Activated T-cell treated with anti-CD3 and anti-CD28 coated beads, Interleukin-2, amount 50 U/mL, for 24 hours (primary cell): ENCODE results near the gene MXRA8.
A peak's percentile ranks its signal among the peaks of the same experiment; 100 is the strongest.
"Not testable (repeated sequence)": the region's sequence is repeated elsewhere in the genome, so short reads cannot be mapped to it uniquely, and the experiment has no call there.

Experiments
- DNase-seq: peaks from one replicate; pipeline ENCODE4 v3.0.0-alpha.2; 2020
- H3K27ac Mint-ChIP-seq: 2 replicates; pipeline ENCODE4 v1.8.0; 2020; ENCODE audit warnings: mild to moderate bottlenecking, mixed read lengths
- H3K27me3 Mint-ChIP-seq: 2 replicates; pipeline ENCODE4 v1.8.0; 2020; ENCODE audit warnings: mixed read lengths
- H3K36me3 Mint-ChIP-seq: 2 replicates; pipeline ENCODE4 v1.8.0; 2020; ENCODE audit warnings: low read depth, mixed read lengths
- H3K4me1 Mint-ChIP-seq: 2 replicates; pipeline ENCODE4 v1.8.0; 2020; ENCODE audit warnings: low read depth, mixed read lengths
- H3K4me3 Mint-ChIP-seq: 2 replicates; pipeline ENCODE4 v1.8.0; 2020; ENCODE audit warnings: mild to moderate bottlenecking, moderate library complexity, mixed read lengths
- H3K9me3 Mint-ChIP-seq: 2 replicates; pipeline ENCODE4 v1.8.0; 2020; ENCODE audit warnings: mixed read lengths

Gene MXRA8

DNA sequence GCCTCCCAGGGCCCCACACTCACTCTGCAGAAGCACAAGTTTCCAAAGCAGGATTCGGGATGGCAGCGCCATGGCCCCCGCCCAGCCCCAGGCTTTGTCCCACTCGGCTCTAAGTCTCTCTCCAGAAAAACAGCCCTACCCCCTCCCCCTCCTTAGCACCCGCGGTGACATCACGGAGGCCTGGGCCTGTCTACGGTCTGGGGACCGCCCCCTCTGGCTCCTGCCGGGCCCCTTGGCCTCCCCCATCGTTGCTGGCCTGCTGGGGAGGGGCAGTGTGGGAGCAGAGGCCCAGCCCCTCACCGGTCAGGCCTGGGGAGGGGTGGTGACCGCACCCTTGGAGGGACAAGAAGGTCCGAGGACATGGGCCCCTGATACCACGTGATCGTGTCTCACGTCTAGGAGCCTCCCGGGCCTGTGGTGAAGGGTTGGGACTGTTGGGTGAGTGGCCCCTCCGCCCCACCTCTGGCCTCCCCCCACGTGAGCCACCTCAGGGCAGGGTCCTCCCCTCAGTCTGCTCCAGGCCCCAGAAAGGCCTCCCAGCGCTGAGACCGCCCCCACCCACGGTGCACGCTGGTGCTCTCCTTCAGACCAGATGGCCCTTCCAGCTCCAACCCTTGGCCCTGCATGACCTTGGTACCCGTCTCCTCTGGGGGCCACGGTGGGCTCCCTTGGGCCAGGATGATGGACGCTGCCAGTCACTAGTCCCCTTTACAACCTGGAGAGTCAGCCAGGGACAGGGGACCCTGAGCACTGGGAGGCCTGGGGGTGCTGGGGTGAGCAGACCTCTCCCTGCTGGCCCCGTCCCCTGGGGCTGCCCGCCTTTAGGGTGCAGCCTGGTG lies at the start of gene MXRA8:
Gene MXRA8 (minus strand): TSS at position 123 of the 839 bp plus-strand sequence. CDS start 51 bp downstream, at position 72.
- DNase-seq: no peak
- Mint-ChIP-seq H3K27me3 (peaks cover 28% of the 10 kb centered on the region), H3K27ac (no peak within 1 kb of the TSS), H3K9me3 (no peaks in the 10 kb centered on the region), H3K4me3 (no peak within 1 kb of the TSS), H3K4me1 (peaks cover 13% of the 10 kb centered on the region), H3K36me3 (no peaks in the 10 kb centered on the region)

- no peaks in the 10 kb centered on the region for H3K9me3 Mint-ChIP-seq
- DNase-seq: no peak
- H3K27me3 Mint-ChIP-seq: no peaks in the 10 kb centered on the region
- peaks cover 77% of the 10 kb centered on the region for H3K36me3 Mint-ChIP-seq
- H3K4me3 Mint-ChIP-seq: peak overlapping the region; percentile 96
- peak overlapping the region; percentile 91 for H3K27ac Mint-ChIP-seq
- peaks cover 60% of the 10 kb centered on the region for H3K4me1 Mint-ChIP-seq
Measured at GRCh38 chr1:1407636-1408318, 49.4 kb upstream of the MXRA8 start.

DNA sequence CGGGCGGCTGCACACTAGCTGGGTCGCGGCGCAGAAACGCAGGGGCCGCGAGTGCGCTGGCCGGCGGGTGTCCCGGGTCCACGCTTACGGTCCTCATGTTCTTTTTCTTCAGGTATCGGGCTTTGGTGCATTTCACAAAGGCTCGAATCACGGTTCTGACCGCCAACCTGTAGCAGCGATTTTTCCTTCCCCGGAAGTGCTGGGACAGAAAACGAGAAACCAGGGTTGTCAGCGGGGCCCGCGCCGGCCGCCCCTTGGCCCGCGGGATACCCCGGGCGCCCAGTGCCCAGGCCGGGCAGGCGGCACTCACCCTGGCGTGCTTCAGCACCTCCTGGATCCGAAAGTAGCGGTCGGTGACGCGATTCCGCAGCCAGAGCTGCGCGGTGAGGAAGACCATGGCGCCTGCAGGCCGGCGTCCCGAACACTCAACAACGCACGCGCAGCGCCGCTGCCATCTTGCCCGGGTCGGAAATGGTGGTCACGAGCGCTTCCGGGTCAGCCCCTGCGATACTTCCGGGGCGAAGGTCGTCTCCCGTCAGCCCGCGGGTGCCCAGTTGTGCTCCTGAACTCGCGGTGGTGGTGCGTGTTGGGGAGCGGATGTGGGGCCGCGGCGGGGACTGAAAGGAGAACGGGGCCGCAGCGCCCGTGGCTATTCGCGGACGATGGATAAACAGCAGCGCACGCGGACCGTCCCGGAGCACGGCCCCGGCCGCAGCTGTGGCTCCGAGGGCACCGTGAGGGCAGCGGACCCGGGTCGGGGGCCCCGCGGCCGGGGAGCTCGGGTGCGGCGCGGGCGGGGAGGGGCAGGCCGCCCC lies 48.7 kb upstream of the MXRA8 start, which contains the start of gene MRPL20:
Gene MRPL20 (minus strand): TSS at position 473 of the 815 bp plus-strand sequence. CDS start 76 bp downstream, at position 397.
- Mint-ChIP-seq H3K4me3 (peak within 1 kb of the TSS; percentile 96), H3K27me3 (no peaks in the 10 kb centered on the region), H3K27ac (peak within 1 kb of the TSS; percentile 96), H3K36me3 (peaks cover 85% of the 10 kb centered on the region), H3K4me1 (peaks cover 59% of the 10 kb centered on the region), H3K9me3 (no peaks in the 10 kb centered on the region)
- DNase-seq: peak; percentile 97

DNA sequence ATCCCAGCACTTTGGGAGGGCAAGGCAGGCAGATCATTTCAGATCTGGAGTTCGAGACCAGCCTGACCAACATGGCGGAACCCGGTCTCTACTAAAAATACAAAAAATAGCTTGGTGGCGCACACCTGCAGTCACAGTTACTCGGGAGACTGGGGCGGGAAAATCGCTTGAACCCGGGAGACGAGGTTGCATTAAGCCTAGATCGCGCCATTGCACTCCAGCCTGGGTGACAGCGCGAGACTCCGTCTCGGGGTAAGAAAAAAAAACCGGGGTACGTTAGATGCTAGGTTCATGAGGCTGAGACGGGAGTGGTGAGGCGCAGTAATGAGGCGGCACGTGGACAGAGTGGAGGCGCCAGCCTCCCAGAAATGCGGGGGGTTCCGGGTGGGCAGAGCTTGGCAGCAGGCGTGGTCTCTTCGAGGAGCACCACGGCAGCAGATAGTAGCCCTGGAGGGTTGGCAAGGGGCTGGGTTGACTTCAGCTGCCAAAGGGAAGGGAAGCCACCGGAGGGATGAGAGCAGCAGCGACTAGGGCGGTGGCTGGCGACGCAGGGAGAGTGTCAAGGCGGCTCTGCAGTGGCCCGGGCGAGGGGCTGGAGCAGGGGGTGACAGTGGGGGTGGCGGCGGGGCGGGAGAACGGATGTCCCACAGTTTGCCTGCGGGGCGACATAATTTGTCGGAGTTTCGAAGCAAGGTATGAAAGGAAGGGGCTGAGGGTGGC lies 47.9 kb upstream of the MXRA8 start:
- no peaks in the 10 kb centered on the region for H3K9me3 Mint-ChIP-seq
- H3K27ac Mint-ChIP-seq: peak overlapping the region; percentile 96
- peak overlapping the region; percentile 96 for H3K4me3 Mint-ChIP-seq
- H3K27me3 Mint-ChIP-seq: no peaks in the 10 kb centered on the region
- H3K4me1 Mint-ChIP-seq: peaks cover 63% of the 10 kb centered on the region
- peak; percentile 49 for DNase-seq
- H3K36me3 Mint-ChIP-seq: peaks cover 91% of the 10 kb centered on the region

DNA sequence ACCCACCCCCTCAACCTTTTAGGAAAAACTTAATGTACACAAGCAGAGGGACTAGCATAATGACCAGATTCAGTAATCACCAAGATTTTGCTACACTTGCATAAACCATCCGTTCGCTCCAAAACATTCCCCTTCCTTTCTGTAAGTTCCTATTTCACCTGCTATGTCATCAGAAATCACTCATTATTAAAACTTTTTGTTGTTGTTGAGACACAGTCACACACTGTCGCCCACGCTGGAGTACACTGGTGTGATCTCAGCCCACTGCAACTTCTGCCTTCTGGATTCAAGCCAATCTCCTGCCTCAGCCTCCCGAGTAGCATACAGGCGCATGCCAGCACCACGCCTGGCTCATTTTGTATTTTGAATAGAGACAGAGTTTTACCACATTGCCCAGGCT lies 45.3 kb upstream of the MXRA8 start:
- DNase-seq: no peak
- Mint-ChIP-seq H3K9me3 (no peaks in the 10 kb centered on the region), H3K4me1 (peaks cover 60% of the 10 kb centered on the region), H3K4me3 (peak overlapping the region; percentile 4), H3K27ac (peak overlapping the region; percentile 96), H3K36me3 (peaks cover 90% of the 10 kb centered on the region), H3K27me3 (no peaks in the 10 kb centered on the region)

DNA sequence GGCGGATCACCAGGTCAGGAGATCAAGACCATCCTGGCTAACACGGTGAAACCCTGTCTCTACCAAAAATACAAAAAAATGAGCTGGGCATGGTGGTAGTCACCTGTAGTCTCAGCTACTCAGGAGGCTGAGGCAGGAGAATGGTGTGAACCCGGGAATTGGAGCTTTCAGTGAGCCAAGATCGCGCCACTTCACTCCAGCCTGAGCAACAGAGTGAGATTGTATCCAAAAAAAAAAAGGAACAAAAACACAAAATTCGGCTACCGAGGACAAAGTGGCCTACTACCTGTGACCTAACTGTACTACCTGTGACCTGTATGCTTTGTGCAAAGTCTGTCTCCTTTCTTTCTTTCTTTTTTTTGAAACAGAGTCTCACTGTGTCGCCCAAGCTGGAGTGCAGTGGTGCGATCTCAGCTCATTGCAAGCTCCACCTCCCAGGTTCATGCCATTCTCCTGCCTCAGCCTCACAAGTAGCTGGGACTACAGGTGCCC lies 44.6 kb upstream of the MXRA8 start:
- Mint-ChIP-seq H3K27ac (peak overlapping the region; percentile 96), H3K36me3 (peaks cover 90% of the 10 kb centered on the region), H3K4me1 (peaks cover 59% of the 10 kb centered on the region)
- H3K9me3 Mint-ChIP-seq, H3K4me3 Mint-ChIP-seq, DNase-seq, H3K27me3 Mint-ChIP-seq: not testable (repeated sequence)

DNA sequence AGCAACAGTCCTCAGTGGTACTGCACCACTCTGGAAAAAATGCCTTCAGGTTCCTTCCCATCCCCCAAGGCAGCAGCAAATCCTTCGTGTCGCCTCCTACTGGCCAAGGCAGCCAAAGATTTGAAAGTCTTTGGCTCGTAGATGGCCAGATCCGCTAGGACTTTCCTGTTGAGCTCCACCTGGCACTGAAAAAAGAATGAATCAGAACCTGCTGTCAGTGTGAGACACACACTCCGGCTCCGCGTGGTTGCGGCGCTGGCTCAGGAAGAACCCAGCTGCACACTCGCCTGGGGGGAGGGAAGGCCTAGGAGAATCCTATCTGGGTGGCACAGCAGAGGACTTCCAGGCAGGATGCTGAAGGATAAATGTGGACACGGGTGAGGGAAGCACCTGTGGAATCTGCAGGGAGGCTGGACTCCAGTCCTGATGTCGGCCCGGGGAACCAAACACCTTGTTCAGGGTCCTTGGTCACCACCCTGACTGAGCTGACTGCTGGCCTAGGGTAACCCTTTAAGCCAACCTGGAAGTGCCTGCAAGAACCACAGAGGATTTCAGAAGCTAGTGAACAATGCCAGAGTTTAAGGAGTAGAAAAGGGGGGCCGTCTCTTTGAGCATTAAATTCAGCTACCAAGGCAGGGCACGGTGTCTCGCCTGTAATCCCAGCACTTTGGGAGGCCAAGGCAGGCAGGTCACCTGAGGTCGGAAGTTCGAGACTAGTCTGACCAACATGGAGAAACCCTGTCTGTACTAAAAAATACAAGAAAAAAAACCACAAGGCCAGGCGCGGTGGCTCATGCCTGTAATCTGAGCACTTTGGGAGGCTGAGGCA lies 43.9 kb upstream of the MXRA8 start:
- Mint-ChIP-seq H3K4me3 (peak overlapping the region; percentile 96), H3K9me3 (no peaks in the 10 kb centered on the region), H3K4me1 (peaks cover 65% of the 10 kb centered on the region), H3K36me3 (peaks cover 93% of the 10 kb centered on the region), H3K27me3 (no peaks in the 10 kb centered on the region), H3K27ac (peak overlapping the region; percentile 94)
- DNase-seq: peak; percentile 58

DNA sequence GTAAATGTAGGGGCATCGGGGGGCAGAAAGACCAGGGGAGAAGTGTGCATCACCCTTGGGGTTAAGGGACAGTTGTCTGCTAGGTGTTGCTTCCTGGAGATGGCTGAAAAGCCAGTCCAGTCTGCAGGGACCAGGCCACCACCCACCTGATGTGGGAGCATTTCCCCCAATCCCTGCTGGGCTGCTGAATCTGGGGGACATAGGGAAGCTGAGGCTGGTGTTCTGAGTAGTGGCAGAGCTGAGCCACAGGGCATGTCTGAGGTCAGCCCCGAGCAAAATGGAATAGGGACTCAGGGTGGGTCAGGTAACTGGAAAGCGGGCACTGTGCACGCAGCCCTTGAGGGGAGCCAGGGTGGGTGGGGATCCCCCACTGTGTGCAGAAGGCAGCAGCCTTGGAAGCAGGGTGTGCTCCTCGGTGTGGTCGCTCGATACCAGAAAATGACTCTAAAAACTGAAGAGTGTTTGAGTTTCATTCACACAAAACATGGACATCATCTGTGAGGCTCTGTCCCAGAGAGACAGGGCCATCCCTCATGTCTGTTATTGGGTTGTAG lies 43.2 kb upstream of the MXRA8 start:
- Mint-ChIP-seq H3K27me3 (no peaks in the 10 kb centered on the region), H3K27ac (peak overlapping the region; percentile 94), H3K36me3 (peaks cover 93% of the 10 kb centered on the region), H3K4me3 (peak overlapping the region; percentile 96), H3K9me3 (no peaks in the 10 kb centered on the region), H3K4me1 (peaks cover 68% of the 10 kb centered on the region)
- DNase-seq: no peak

- Mint-ChIP-seq H3K4me3 (peak overlapping the region; percentile 96), H3K27ac (peak overlapping the region; percentile 94), H3K36me3 (peaks cover 90% of the 10 kb centered on the region), H3K9me3 (no peaks in the 10 kb centered on the region), H3K27me3 (no peaks in the 10 kb centered on the region), H3K4me1 (peaks cover 63% of the 10 kb centered on the region)
- peak; percentile 40 for DNase-seq
Measured at GRCh38 chr1:1400576-1401456, 42.5 kb upstream of the MXRA8 start.

GRCh38 chr1:1399872-1400575 lies 41.7 kb upstream of the MXRA8 start:
- H3K27ac Mint-ChIP-seq: peak overlapping the region; percentile 94
- peaks cover 90% of the 10 kb centered on the region for H3K36me3 Mint-ChIP-seq
- peaks cover 62% of the 10 kb centered on the region for H3K4me1 Mint-ChIP-seq
- no peaks in the 10 kb centered on the region for H3K9me3 Mint-ChIP-seq
- DNase-seq: no peak
- H3K27me3 Mint-ChIP-seq: no peaks in the 10 kb centered on the region
- H3K4me3 Mint-ChIP-seq: peak overlapping the region; percentile 96

DNA sequence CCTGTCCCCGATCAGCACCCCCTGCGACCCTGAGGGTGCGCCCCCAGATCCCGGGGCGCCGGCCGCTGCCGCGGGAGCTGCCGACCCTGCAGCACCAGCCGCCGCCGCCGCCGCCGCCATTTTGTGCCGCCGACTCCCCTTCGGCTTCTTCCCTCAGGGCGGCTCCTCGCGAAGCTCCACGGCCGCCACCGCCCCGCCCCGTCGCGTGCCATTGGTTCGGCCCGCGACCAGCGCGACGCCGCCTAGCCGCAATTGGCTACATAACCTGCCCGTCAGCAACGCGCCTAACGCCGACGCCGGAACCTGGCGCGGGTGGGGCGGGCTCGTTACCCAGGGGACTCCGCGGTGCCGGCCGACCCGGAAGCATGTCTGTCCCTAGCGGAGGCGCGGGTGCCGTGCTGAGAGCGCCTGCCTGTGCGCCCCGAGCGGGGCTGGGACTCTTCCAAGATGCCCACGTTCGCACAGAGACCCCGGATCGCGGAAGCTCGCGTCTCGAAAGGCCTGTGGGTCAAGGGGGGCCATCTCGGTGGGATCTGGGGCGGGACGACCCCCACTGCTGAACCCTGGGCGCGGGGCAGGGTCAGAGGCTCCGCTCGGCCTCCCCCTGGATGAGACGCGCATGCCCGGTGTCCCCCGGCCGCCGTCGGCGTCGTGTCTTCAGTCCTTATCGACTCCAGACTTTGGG lies 41.0 kb upstream of the MXRA8 start, which contains the start of gene CCNL2:
Gene CCNL2 (minus strand): TSS at position 149 of the 685 bp plus-strand sequence. CDS start 29 bp downstream, at position 120.
- H3K27ac Mint-ChIP-seq: peak within 1 kb of the TSS; percentile 95
- peaks cover 58% of the 10 kb centered on the region for H3K4me1 Mint-ChIP-seq
- DNase-seq: peak; percentile 99
- peaks cover 90% of the 10 kb centered on the region for H3K36me3 Mint-ChIP-seq
- H3K27me3 Mint-ChIP-seq: no peaks in the 10 kb centered on the region
- H3K4me3 Mint-ChIP-seq: peak within 1 kb of the TSS; percentile 96
- H3K9me3 Mint-ChIP-seq: no peaks in the 10 kb centered on the region
